GM11168 (cell line): Measurements from ENCODE around the gene ZNF80.
"Not testable (repeated sequence)": the region's sequence is repeated elsewhere in the genome, so short reads cannot be mapped to it uniquely, and the experiment has no call there.

ENCODE experiments used
- in situ Hi-C: fragments of 300-500 bp; cut with MboI; formaldehyde crosslinking; loops from one replicate; pipeline ENCODE4 v1.12.0; 2022; ENCODE audit warnings: low sequenced_read_pairs; ENCODE audit not compliant: unreplicated experiment

The ZNF80 gene

DNA sequence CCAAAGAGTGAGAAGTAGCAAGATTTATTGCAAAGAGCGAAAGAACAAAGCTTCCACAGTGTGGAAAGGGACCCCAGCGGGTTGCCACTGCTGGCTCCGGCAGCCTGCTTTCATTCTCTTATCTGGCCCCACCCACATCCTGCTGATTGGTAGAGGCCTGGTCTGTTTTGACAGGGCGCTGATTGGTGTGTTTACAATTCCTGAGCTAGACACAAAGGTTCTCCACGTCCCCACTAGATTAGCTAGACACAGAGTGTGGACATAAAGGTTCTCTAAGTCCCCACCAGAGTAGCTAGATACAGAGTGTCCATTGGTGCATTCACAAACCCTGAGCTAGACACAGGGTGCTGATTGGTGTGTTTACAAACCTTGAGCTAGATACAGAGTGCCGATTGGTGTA is at the start of gene ZNF80:
ZNF80 (minus strand) TSS at position 101 of the 400 bp plus-strand sequence. CDS start 504 bp downstream, outside the sequence.
- in situ Hi-C loops = not testable (repeated sequence)

DNA sequence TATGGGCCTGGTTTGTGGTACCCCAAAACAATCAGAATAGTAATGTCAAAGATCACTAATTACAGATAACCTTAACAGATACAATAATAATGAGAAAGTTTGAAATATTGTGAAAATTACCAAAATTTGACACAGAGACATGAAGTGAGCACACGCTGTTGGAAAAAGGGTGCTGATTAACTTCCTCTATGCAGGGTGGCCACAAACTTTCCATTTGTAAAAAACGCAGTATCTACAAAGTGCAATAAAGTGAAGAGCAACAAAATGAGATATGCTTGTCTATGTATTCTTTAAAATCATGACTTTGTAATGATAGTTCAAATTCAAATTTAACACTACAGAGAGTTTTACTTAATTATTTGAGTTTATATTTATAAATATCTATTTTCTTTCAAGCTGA is 48.9 kb upstream of the ZNF80 start:
- in situ Hi-C loops = no loop called here

DNA sequence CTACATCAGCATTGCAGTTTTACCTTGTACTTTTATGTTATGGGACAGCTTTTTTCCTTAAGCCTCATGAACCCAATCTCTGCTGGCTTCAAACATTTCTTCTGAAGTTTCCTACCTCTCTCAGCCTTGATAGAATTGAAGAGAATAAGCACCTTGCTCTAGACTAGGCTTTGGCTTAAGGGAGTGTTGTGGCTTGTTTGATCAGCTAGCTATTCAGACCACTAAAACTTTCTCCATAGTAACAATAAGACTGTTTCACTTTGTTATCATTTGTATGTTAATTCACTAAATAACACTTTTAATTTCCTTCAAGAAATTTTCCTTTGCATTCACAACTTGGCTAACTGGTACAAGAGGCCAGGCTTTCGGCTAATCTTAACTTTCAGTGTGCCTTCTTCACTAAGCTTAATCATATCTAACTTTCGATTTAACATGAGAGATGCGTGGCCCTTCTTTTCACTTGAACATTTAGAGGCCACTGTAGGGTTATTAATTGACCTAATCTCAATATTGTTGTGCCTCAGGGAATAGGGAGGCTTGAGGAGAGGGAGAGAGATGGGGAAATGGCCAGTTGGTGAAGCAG is 48.4 kb upstream of the ZNF80 start:
- in situ Hi-C loops = no loop called here

DNA sequence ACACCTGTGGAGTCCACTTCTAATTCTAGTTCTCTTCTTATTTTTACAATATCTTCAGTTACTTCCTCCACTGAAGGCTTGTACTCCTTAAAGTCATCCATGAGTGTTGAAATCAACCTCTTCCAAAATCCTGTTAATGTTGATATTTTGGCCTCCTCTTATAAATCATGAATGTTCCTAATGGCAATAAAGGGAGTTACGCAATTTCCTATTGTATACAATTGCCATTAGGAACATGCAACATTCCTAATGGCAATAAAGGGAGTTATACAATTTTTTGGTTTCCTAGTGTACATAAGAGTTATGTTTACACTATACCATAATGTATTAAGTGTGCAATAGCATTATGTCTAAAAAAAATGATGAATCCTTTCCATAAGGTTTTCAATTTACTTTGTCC is 47.3 kb upstream of the ZNF80 start:
- in situ Hi-C loops = no loop called here

DNA sequence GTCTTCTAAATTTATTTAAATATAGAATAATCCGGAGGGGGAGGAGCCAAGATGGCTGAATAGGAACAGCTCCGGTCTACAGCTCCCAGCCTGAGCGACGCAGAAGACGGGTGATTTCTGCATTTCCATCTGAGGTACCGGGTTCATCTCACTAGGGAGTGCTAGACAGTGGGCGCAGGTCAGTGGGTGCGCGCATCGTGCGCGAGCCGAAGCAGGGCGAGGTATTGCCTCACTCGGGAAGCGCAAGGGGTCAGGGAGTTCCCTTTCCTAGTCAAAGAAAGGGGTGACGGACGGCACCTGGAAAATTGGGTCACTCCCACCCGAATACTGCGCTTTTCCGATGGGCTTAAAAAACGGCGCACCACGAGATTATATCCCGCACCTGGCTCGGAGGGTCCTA is 39.5 kb upstream of the ZNF80 start:
- in situ Hi-C loops = not testable (repeated sequence)

DNA sequence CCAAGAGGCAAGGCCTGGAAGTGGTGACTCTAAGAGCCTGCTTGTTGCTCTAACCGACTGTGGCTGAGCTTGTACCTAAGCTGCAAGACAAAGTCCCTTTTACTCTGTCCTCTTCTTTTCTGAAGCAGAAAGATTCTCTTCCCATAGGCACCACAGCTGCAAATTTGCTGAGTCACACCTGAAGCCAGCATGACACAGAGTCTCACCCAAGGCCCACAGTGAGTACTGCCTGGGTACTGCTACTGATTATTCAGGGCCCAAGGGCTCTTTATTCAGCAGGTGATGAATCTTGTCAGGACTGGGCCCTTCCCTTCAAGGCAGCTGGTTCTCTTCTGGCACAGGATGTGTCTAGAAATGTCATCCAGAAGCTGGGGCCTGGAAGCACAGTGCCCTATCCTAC is 37.6 kb upstream of the ZNF80 start:
- in situ Hi-C loops = no loop called here

DNA sequence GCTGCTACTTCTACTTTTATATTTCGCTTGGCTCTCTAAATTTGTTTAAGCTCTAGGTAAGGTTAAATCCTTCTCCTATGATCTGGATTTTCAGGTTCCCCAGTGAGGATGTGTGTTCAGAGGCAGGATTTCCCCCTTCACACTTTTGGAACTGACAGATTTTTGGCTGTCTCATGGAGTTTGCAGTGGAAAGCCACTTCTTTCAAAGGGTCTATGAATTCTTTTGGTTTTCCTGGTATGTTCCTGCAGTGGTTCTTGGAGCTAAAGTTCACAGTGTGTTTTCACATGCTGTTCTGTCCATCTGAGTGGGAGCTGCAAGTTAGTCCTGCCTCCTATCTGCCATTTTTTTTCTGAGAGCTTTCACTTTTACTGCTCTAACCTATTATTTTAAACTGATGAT is 34.9 kb upstream of the ZNF80 start:
- in situ Hi-C loops = no loop called here

DNA sequence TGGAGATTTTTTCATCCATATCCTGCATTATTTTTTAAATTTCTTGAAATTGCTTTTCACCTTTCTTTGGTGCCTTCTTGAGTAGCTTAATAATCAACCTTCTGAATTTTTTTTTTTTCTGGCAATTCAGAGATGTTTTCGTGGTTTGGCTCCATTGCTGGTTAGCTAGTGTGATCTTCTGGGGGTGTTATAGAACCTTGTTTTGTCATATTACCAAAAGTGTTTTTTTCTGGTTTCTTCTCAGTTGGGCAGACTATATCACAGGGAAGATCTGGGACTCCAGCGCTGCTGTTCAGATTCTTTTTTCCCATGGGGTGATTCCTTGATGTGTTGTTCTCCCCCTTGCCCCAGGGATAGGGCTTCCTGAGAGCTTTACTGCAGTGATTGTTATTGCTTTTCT is 32.6 kb upstream of the ZNF80 start:
- in situ Hi-C loops = no loop called here

DNA sequence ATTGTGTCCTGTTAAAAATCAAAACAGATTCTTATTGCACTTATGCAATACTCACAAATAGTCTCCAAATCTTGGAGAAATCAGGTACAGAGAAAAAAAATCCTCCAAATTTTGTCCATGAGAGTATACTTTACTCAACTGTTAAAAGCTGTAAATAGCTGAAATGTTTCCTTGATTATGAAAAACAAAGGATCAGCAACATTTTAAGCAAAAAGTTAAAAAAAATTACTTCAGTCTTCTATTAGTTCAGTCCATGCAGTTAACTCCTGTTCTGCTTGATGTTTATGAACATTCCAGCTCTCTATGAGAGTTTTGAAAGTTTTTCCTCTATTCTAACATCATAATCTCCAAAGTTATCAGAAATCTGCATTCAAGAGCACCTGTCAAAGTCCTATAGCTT is 22.8 kb upstream of the ZNF80 start:
- in situ Hi-C loops = no loop called here

DNA sequence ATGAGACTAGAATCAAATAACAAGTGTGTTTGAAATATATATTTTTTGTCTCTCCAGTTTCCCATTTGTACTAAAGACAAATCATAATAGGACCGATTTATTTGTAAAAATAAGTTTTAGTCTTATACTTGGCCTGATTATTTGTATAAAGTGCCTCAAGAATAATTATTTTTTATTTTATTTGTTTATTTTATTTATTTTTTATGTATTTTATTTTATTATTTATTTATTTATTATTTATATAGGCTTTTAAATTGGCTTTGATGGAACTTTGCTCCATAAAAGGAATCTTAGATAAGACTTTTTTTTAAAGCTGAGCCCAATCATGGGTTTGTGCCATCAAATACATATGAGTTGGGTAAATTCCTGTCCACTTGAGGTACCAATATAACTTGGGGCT is 22.2 kb upstream of the ZNF80 start:
- in situ Hi-C loops = no loop called here

DNA sequence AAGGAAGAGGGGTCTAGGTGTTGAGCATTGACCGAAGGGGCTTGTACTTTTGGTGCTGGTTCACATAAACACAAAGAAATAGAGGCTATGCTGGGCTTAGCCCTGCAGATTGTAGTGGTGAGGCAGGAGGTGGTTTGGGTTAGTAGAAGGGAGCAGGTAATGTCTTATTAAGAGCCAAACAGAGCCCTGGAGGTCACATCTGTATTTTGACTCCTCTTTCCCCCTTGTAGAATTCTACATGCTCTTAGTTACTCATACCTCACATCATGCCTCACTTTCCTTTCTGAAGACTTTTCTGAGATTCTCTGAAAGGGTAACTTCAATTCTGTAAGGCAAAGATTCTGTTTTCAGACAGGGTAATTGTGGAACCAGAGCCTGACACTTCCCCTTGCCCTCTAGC is 16.1 kb upstream of the ZNF80 start:
- in situ Hi-C loops = no loop called here

DNA sequence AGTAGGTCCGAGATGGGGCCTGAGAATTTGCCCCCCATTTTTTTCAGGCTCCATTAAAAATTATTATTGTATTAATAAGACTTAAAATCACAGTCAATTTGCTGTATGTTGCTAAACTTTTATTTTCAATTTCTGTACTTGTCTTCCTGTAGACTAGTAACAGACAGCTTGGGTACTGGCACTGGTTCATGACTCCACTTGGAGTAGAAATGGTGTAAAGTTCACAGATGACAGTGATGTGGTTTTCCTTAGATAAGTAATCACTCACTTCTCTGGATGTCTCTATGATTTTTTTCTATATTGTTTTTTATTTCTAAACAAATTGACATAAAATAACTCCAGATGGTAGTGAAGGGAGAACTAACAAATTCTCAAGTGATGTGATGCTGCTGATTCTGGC is 15.6 kb upstream of the ZNF80 start:
- in situ Hi-C loops = no loop called here

DNA sequence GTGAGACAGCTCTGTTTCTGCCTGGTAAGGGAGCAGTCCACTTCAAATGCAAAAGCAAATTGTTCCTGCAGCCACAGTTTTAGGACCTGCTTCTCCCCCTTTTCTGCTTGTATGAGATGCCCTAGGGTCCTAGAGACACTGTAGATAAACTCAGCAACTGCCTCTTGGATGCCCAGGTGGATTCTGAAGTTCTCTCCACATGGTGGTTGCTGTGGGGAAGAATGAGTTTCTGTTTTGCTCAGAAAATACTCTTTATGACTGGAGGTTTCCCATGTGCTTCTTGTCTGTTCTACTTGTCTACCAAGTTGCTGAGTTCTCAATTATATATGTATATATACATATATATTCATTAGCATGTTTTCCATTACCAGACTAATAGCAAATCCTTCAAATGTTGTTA is 5.6 kb upstream of the ZNF80 start:
- in situ Hi-C loops = no loop called here

DNA sequence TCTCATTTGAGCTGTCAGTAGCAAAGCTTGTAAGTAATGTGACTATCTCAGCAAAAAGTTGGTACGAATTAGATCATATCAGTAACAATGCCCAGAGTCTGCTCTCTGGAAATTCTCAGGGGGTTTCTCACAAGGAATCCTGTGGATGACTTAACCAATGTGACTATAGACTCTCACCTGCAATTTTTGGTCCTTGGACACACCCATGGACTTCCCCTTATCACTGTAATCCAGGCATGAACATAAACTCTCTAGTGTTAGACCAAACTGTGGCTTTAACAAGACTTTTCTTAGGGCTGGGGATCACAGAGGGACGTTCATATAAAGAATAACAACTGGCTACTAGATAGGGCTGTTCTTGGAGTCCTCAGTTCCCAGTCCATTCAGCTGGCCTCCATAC is 3.9 kb upstream of the ZNF80 start:
- in situ Hi-C loops = no loop called here

DNA sequence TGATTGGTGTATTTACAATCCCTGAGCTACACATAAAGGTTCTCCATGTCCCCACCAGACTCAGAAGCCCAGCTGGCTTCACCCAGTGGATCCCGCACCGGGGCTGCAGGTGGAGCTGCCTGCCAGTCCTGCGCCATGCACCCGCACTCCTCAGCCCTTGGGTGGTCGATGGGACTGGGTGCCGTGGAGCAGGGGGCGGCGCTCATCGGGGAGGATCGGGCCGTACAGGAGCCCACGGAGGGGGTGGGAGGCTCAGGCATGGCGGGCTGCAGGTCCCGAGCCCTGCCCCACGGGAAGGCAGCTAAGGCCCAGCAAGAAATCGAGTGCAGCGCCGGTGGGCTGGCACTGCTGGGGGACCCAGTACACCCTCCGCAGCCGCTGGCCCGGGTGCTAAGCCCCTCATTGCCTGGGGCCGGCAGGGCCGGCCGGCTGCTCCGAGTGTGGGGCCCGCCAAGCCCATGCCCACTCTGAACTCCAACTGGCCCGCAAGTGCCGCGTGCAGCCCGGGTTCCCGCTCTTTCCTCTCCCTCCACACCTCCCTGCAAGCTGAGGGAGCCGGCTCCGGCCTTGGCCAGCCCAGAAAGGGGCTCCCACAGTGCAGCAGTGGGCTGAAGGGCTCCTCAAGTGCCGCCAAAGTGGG is 888 bp upstream of the ZNF80 start:
- in situ Hi-C loops = not testable (repeated sequence)

DNA sequence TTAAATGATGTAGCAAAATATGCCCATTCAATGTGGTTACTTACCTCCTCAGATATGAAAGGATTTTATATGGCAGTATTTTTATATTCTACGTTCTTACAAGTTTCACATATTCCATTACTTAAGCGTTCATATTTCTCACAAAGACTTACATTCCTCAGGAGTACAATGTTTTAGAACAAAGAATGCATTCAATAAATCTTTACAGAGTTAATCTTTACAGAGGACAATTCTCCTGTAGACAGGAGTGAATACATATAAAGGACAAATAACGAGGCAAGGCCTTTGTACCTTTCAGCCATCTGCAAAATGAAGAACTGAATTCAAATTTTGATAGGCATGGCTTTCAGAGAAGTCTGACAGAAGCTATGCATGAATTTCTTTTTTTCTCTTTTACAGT is 1.9 kb downstream of the ZNF80 start:
- in situ Hi-C loops = no loop called here

DNA sequence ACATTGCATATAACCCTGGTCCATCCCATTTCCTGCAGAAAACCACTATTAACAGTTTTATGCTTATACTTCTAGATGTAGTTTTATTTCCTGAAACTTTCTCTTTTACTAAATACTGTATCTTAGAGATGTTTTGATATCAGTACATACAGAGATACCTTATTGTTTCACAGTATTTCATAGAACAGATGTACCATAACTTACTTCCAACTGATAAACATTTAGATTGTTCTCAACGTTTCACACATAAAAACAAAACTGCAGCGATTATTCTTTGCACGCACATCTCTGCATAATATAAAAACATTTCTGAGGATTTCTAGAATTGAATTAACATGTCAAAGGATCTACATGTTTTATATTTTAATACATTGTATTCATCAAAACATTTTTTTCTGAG is 2.6 kb downstream of the ZNF80 start:
- in situ Hi-C loops = no loop called here

DNA sequence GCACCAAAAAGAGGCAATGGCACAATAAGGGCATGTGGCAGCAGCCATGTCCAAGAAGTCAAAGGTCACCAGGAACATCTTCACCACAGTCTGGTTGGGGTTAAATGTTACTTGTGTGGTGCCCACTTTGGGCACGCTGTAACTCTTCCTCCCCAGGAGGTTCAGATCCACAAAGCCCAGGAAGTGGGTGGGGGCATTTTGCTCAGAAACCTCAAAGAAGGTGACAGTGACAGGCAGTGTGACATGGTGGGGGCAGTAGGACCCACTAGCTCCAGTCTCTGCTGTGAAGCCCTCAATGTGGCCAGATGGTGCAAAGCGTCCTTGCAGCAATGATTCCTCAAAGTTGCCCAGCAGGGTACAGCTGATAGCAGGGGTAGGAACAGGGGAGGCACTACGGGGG is 5.8 kb downstream of the ZNF80 start:
- in situ Hi-C loops = no loop called here

DNA sequence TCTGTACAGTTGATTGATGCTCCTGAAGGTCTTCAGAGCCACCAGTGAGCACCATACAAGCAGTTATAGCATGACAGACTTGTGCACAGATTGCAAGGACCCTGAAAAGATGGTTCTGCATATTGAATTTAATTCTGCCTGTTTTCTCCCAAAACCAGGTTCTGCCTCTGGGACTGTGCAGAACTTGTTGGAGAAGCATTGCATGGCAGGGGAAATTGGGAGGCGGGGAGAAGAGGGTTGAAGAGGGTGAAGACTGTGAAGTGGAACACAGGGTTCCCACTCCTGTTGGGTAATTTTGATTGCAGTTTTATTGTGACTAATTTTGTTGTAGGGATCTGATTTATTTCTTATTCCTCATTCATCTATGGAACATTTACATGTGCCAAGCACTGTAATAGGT is 10.3 kb downstream of the ZNF80 start:
- in situ Hi-C loops = no loop called here

DNA sequence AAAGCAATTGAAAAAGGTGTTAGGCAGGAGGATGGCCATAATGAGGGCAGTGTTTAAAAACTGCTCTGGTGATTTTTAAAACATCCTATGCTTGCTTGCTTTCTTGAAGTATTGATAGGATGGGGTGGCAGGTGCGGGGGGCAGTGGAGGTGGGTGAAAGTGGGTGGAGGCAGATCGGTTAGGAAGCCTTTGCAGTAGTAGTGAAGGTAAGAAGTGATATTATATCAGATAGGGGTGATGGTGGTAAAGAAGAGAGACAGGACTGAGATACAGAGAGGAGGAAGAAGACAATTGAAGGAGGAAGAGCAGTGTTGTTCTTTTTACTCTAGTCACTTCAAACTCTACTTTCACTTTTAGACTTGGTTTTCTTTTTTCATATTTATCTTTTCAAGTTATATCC is 11.1 kb downstream of the ZNF80 start:
- in situ Hi-C loops = no loop called here

DNA sequence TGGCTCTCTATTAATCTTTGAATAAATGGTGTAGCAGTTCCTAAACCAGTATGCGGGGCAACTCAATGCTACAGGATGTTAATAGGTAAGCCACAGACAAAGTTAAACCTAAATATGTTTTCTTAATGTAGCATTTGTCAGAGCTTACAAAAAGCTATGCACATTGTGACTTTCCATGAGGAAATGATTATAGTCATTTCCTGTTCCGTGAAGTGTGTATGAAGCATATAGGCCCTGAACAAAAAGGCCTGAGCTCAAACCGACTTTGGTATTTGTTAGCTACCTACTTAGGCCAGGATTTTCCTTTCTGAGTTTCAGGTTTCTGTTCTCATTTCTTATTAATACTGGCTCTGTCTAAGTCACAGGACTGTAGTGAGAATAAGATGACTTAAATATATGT is 14.2 kb downstream of the ZNF80 start:
- in situ Hi-C loops = no loop called here

DNA sequence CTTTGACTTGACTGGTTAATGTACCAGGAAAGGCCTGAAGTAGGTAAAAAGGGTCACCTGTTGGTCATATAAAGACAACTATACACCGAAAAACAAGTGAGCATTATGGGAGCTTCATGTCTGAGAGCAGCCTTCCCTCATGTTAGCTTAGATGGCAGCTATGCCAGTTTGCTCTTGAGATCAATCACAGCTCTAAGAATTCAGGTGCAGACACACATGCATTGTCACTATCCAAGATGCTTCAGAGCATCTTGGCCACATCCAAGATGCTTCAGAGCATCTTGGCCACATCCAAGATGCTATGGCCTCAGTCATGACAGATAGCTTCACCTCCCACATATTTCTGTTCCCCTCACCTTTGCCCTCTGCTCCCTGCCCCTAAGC is 15.5 kb downstream of the ZNF80 start:
- in situ Hi-C loops = no loop called here
